H9 (cell line): Measurements from ENCODE around the gene IL10. TPM values are rescaled to one million over a fixed set of nuclear protein-coding genes. Genes with fewer than 3 reads are reported as not detected.

Experiments
- DNase-seq: peaks from one replicate; pipeline ENCODE4 v3.0.0-alpha.2; 2017
- H2AFZ ChIP-seq: one replicate; pipeline ENCODE4 v1.6.1; 2013; ENCODE audit warnings: mild to moderate bottlenecking, low read length, control low read depth, moderate library complexity
- H2AK5ac ChIP-seq: 2 replicates; pipeline ENCODE4 v1.6.1; 2013; ENCODE audit warnings: low read length, control low read depth, mixed read lengths; ENCODE audit not compliant: insufficient read length
- H2BK120ac ChIP-seq: one replicate; pipeline ENCODE4 v1.6.1; 2013; ENCODE audit warnings: low read depth, mild to moderate bottlenecking, low read length, control low read depth, inconsistent platforms; ENCODE audit not compliant: poor library complexity, severe bottlenecking
- H2BK12ac ChIP-seq: 2 replicates; pipeline ENCODE4 v1.6.1; 2013; ENCODE audit warnings: low read length, control low read depth, mixed read lengths, low read depth; ENCODE audit not compliant: insufficient read length
- H2BK15ac ChIP-seq: 2 replicates; pipeline ENCODE4 v1.6.1; 2013; ENCODE audit warnings: low read depth, low read length, control low read depth
- H2BK20ac ChIP-seq: one replicate; pipeline ENCODE4 v1.6.1; 2013; ENCODE audit warnings: low read depth, mild to moderate bottlenecking, low read length, control low read depth, inconsistent platforms; ENCODE audit not compliant: poor library complexity, severe bottlenecking
- H2BK5ac ChIP-seq: 2 replicates; pipeline ENCODE4 v1.6.1; 2013; ENCODE audit warnings: low read length, control low read depth, mixed read lengths; ENCODE audit not compliant: insufficient read length
- H3K14ac ChIP-seq: 2 replicates; pipeline ENCODE4 v1.6.1; 2013; ENCODE audit warnings: low read length, control low read depth; ENCODE audit not compliant: insufficient read depth
- H3K18ac ChIP-seq: 2 replicates; pipeline ENCODE4 v1.6.1; 2013; ENCODE audit warnings: low read depth, mild to moderate bottlenecking, mixed read lengths, low read length, control low read depth; ENCODE audit not compliant: insufficient read length
- H3K23ac ChIP-seq: 2 replicates; pipeline ENCODE4 v1.6.1; 2013; ENCODE audit warnings: low read length, control low read depth, mixed read lengths, low read depth; ENCODE audit not compliant: insufficient read length
- H3K23me2 ChIP-seq: 2 replicates; pipeline ENCODE4 v1.6.1; 2013; ENCODE audit warnings: low read depth, mild to moderate bottlenecking, mixed read lengths, low read length, control low read depth; ENCODE audit not compliant: insufficient read length, poor library complexity, severe bottlenecking
- H3K27ac ChIP-seq: 2 replicates; pipeline ENCODE4 v1.5.1; 2013; ENCODE audit warnings: low read length, control low read depth, mixed read lengths, low read depth; ENCODE audit not compliant: insufficient read length
- H3K27me3 ChIP-seq: 2 replicates; pipeline ENCODE4 v1.6.1; 2013; ENCODE audit warnings: low read length, control low read depth, inconsistent platforms; ENCODE audit not compliant: insufficient read depth
- H3K4ac ChIP-seq: 2 replicates; pipeline ENCODE4 v1.6.1; 2013; ENCODE audit warnings: low read depth, mild to moderate bottlenecking, control low read depth, inconsistent platforms, low read length, moderate library complexity
- H3K4me1 ChIP-seq: 2 replicates; pipeline ENCODE4 v1.6.1; 2013; ENCODE audit warnings: low read length, control low read depth, inconsistent platforms; ENCODE audit not compliant: insufficient read depth
- H3K4me2 ChIP-seq: 2 replicates; pipeline ENCODE4 v1.6.1; 2013; ENCODE audit warnings: low read length, control low read depth, mixed read lengths; ENCODE audit not compliant: insufficient read length, insufficient read depth
- H3K56ac ChIP-seq: 2 replicates; pipeline ENCODE4 v1.6.1; 2013; ENCODE audit warnings: low read depth, mild to moderate bottlenecking, mixed read lengths, low read length, control low read depth; ENCODE audit not compliant: insufficient read length
- H3K79me1 ChIP-seq: 2 replicates; pipeline ENCODE4 v1.6.1; 2013; ENCODE audit warnings: low read depth, mild to moderate bottlenecking, moderate library complexity, low read length, control low read depth, inconsistent platforms; ENCODE audit not compliant: insufficient read depth, poor library complexity, severe bottlenecking
- H3K79me2 ChIP-seq: 2 replicates; pipeline ENCODE4 v1.6.1; 2013; ENCODE audit warnings: low read length, control low read depth, inconsistent platforms; ENCODE audit not compliant: insufficient read depth
- H3K9ac ChIP-seq: 2 replicates; pipeline ENCODE4 v1.6.1; 2013; ENCODE audit warnings: low read length, control low read depth, mixed read lengths; ENCODE audit not compliant: insufficient read length; ENCODE audit errors: extremely low read depth
- H3K9me3 ChIP-seq: one replicate; pipeline ENCODE4 v1.6.1; 2013; ENCODE audit warnings: low read depth, low read length, inconsistent platforms; ENCODE audit not compliant: control insufficient read depth
- H3T11ph ChIP-seq: one replicate; pipeline ENCODE4 v1.6.1; 2013; ENCODE audit warnings: mild to moderate bottlenecking, low read length, control low read depth, inconsistent platforms
- H4K20me1 ChIP-seq: one replicate; pipeline ENCODE4 v1.6.1; 2013; ENCODE audit not compliant: control insufficient read depth, insufficient read length, insufficient read depth
- H4K5ac ChIP-seq: 2 replicates; pipeline ENCODE4 v1.6.1; 2013; ENCODE audit warnings: low read depth, mild to moderate bottlenecking, mixed read lengths, low read length, control low read depth; ENCODE audit not compliant: insufficient read length
- H4K8ac ChIP-seq: replicated peaks from 2 replicates; pipeline ENCODE4 v1.6.1; 2013; ENCODE audit warnings: low read length, control low read depth, mixed read lengths, low read depth; ENCODE audit not compliant: insufficient read length
- H4K91ac ChIP-seq: 2 replicates; pipeline ENCODE4 v1.6.1; 2013; ENCODE audit warnings: low read depth, mild to moderate bottlenecking, moderate library complexity, mixed read lengths, low read length, control low read depth; ENCODE audit not compliant: insufficient read length
- H3K27ac Mint-ChIP-seq, 3 experiments: 2 replicates in 2 of 3; 3 replicates in 1 of 3; pipeline ENCODE4 v1.8.0; 2020 to 2021; ENCODE audit warnings: mixed read lengths in 3 of 3, mild to moderate bottlenecking in 1 of 3, moderate library complexity in 1 of 3
- H3K27me3 Mint-ChIP-seq: 2 replicates; pipeline ENCODE4 v1.8.0; 2021; ENCODE audit warnings: low read depth, mild to moderate bottlenecking, moderate library complexity, mixed read lengths
- H3K36me3 Mint-ChIP-seq, 3 experiments: 2 replicates in 2 of 3; 3 replicates in 1 of 3; pipeline ENCODE4 v1.8.0; 2020 to 2021; ENCODE audit warnings: low read depth in 3 of 3, mixed read lengths in 3 of 3; ENCODE audit not compliant: insufficient read depth in 1 of 3
- H3K4me1 Mint-ChIP-seq, 2 experiments: 2 replicates each; pipeline ENCODE4 v1.8.0; 2020; ENCODE audit warnings: mixed read lengths in 2 of 2
- H3K4me3 Mint-ChIP-seq, 2 experiments: 2 replicates in 1 of 2; 3 replicates in 1 of 2; pipeline ENCODE4 v1.8.0; 2020 to 2021; ENCODE audit warnings: mild to moderate bottlenecking in 2 of 2, mixed read lengths in 2 of 2, moderate library complexity in 1 of 2
- H3K9me3 Mint-ChIP-seq, 2 experiments: 2 replicates in 1 of 2; 3 replicates in 1 of 2; pipeline ENCODE4 v1.8.0; 2020; ENCODE audit warnings: mild to moderate bottlenecking in 2 of 2, mixed read lengths in 2 of 2, moderate library complexity in 1 of 2
- CTCF ChIP-seq: fragments of 200-600 bp; sonication (generic); conservative IDR thresholded peaks from 3 replicates; pipeline ENCODE4 v1.8.0; 2021; ENCODE audit warnings: antibody characterized with exemption, mild to moderate bottlenecking
- WGBS: extraction: QIAGEN DNeasy Blood & Tissue Kit; methylation state at CpG from one replicate; pipeline ENCODE4 v1.1.7; 2013; ENCODE audit warnings: missing lambda C conversion rate, low lambda C conversion rate, mixed read lengths; ENCODE audit not compliant: insufficient read length; ENCODE audit errors: extremely low coverage; 5-methylcytosine and 5-hydroxymethylcytosine counted together
- total RNA-seq: library from RNA; stranded (reverse); gene quantifications from 2 replicates; pipeline ENCODE4 v1.2.1, GENCODE V29; 2021

Gene IL10
- total RNA-seq, 1 experiment from 2014 or later: not detected

GRCh38 chr1:206788487-206789050 lies 16.3 kb upstream of the IL10 start:
- Mint-ChIP-seq H3K27me3 (peaks cover 19% of the 10 kb centered on the region), H3K4me1 (peaks cover 16 to 24% of the 10 kb centered on the region in 2 experiments), H3K4me3 (no peak overlapping the region), H3K27ac (no peak overlapping the region), H3K36me3 (no peaks in the 10 kb centered on the region), H3K9me3 (no peaks in the 10 kb centered on the region; a peak in 1 of 5 replicates)
- Histone ChIP-seq H3K18ac (no peak overlapping the region), H2BK20ac (no peak overlapping the region), H4K20me1 (no peaks in the 10 kb centered on the region), H3K56ac (no peak overlapping the region), H2AFZ (no peak overlapping the region), H4K5ac (no peak overlapping the region), H3K27ac (no peak overlapping the region), H4K91ac (no peak overlapping the region), H3K9me3 (no peaks in the 10 kb centered on the region), H3K27me3 (no peaks in the 10 kb centered on the region), H2BK12ac (no peak overlapping the region), H3K9ac (no peak overlapping the region), H3K23ac (no peak overlapping the region), H3K4me1 (no peaks in the 10 kb centered on the region), H3K23me2 (no peaks in the 10 kb centered on the region), H3K4ac (no peak overlapping the region), H2BK15ac (no peak overlapping the region), H3K79me2 (no peaks in the 10 kb centered on the region), H3K14ac (no peak overlapping the region), H3T11ph (no peak overlapping the region), H3K4me2 (no peak overlapping the region), H4K8ac (no peak overlapping the region), H3K79me1 (no peaks in the 10 kb centered on the region), H2BK5ac (no peak overlapping the region), H2BK120ac (no peak overlapping the region), H2AK5ac (no peak overlapping the region)
- no peak for DNase-seq
- no CpG with 5 or more reads among the region's 3 CpGs for WGBS
- TF ChIP-seq CTCF: no peak
